ENCODE results near the gene TJAP1.
"Not testable (repeated sequence)": the region's sequence is repeated elsewhere in the genome, so short reads cannot be mapped to it uniquely, and the experiment has no call there.

Gene TJAP1

DNA sequence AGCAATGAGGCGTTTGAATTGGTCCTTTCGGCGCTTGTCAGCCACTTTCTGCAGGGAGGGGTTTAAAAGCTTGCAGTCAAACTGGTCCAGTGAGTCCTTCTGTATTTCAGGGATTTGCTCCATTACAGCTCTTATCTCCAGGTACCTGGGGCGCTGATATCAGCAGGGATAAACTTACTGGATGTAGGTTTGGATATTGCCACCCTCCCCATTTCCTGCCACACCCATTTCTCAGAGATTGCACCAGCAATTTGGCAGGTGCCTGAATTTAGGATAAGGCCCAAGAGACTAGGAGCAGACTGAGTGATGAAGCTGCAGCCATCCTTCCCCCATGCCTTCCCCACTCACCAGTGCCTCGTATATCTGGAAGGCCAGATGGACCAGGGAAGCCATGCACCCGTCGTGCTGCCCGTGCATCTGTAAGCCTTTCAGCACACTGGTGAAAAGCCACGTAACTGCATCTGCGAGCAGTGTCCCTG, 47.2 kb downstream of the TJAP1 start:
- no peak for DNase-seq (ENCODE audit: low read depth in 2 of 2)

DNA sequence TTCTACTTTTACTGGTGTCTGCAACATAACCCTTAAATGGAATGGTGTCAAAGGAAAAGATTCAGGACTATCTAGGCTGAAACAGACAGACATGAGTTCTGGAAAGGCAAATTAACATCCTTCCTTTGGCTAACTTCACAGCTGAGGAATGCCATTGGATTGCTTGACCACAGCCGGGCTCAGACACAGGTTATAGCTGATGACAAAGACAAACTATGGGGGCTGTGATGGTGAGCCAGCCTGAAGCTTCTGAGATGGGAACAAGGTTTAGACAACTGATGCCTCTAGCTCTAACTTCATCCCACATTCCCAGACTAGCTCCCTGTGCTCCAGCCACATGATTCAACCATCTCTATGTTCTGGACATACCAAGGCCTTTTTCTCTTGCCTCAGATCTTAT, 54.8 kb downstream of the TJAP1 start:
- no peak for DNase-seq (ENCODE audit: low read depth in 2 of 2)

DNA sequence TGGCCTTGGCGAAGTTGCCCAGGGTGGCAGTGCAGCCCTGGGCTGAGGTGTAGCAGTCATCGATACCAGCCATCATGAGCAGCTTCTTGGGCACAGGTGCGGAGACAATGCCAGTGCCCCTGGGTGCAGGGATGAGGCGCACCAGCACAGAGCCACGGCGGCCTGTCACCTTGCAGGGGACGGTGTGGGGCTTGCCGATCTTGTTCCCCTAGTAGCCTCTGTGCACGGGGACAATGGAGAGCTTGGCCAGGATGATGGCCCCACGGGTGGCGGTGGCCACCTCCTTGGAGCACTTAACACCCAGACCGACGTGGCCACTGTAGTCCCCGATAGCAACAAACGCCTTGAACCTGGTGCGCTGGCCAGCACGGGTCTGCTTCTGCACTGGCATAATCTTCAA, 61.6 kb downstream of the TJAP1 start:
- DNase-seq (ENCODE audit: low read depth in 2 of 2), result not testable (repeated sequence)

DNA sequence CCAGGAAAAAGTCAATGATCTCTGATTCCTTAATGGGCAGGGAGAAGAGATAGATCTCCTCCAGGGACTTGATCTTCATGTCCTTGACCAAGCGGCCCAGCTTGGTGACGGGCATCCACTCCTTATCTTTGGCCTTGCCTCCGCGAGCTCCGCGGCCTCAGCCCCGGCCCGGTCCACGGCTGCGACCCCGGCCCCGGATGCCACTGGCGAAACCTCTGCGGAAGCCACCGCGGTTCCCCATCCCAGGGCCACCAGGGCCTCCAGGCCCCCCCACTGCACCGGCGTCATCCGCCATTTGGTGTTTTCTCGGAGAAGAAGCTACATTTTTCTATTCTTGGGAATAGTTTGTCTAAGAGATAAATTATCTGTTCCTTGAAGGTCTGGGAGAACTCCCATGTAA, 62.0 kb downstream of the TJAP1 start:
- not testable (repeated sequence) for DNase-seq (ENCODE audit: low read depth in 2 of 2)

DNA sequence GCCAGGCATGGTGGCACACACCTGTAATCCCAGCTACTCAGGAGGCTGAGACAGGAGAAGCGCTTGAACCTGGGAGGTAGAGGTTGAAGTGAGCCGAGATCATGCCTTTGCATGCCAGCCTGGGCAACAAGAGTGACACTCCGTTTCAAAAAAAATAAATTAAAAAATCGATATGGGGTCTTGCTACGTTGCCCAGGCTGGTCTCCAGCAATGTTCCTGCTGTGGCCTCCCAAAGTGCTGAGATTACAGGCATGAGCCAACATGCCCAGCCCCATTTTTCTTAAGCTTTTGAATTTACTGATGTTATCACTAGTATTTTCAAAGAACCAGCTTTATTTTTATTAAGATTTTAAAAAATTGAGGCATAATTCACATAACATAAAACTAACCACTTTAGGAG, 63.1 kb downstream of the TJAP1 start:
- no peak for DNase-seq (ENCODE audit: low read depth in 2 of 2)

DNA sequence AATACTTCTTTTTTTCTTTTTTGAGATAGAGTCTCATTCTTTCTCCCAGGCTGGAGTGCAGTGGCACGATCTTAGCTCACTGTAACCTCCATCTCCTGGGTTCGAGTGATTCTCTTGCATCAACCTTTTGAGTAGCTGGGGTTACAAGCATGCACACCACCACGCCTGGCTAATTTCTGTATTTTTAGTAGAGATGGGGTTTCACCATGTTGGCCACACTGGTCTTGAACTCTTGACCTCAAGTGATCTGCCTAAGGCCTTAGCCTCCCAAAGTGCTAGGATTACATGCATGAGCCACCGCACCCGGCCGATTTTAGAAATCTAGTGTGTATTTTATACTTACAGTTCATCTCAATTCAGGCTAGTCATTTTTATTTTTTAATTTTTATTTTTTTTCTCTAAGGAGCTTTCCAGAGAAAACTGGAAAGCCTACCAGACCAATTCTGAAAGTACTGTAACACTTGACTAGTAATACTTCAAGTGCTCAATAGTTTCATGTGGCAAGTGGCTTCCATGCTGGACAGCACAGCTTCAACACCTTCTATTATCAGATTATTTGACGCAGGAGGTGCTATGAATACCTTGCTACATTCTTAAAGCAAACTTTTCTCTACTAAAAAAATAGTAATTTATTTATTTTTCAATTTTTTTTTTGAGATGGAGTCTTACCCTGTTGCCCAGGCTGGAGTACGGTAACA, 64.6 kb downstream of the TJAP1 start:
- no peak for DNase-seq (ENCODE audit: low read depth in 2 of 2)

DNA sequence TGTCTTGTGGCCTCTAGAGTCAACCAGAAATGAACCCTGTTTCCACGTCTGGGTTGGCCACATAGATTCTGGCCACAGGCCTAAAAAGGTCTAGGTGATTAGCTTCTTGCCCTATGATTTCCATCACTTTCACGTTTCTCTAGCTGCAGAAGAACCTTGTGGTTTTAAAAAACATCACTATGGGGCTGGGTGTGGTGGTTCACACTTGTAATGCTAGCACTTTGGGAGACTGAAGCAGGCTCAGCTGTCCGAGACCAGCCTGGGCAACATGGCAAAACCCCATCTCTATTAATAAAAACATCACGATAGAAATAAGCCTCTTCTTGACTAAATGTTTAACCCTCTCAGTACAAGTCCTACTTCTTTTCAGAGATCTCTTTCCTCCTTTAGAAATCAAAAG, 67.1 kb downstream of the TJAP1 start:
- no peak for DNase-seq (ENCODE audit: low read depth in 2 of 2)

DNA sequence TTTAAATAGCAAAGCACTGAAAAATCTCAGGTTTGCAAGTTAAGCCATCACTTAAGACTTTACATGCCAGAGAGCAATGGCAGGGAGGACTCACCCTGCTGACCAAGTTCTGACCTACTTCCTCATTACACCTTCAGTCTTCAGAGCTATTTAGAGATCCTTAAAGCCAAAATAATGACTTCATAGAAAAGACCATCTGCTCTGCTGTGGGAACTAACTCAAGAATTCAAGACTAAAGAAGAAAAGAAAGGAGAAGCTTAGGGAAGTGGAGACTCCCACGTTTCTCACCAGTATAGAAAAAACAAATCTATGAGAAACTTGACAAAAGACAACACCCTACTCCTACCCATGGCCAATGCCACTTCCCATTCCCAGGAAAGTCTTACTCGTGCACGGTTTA, 69.9 kb downstream of the TJAP1 start:
- DNase-seq (ENCODE audit: low read depth in 2 of 2), result no peak

Measured in stimulated activated CD4-positive, alpha-beta T cell treated with anti-CD3 and anti-CD28 coated beads, Interleukin-15, amount 100 ng/mL, for 48 hours (primary cell).